Naive thymus-derived CD4-positive, alpha-beta T cell (primary cell): Measurements from ENCODE around the gene TRIP11. TPM values are rescaled to one million over a fixed set of nuclear protein-coding genes. Genes with fewer than 3 reads are reported as not detected.
A peak's percentile ranks its signal among the peaks of the same experiment; 100 is the strongest.

ENCODE experiments used
- ATAC-seq: fragments of 150-1000 bp; cut with Tn5 transposase; 2 replicates; pipeline ENCODE4 v1.10.0; 2021; ENCODE audit warnings: mild to moderate bottlenecking, moderate library complexity
- CTCF ChIA-PET: fragments of 350-600 bp; sonication (Branson Sonifier 250); formaldehyde crosslinking; loops from one replicate; lab custom pipeline; 2021; ENCODE audit warnings: antibody characterized with exemption; lab: Charles Lee
- POLR2A ChIA-PET: fragments of 350-600 bp; sonication (Branson Sonifier 250); formaldehyde crosslinking; loops from one replicate; lab custom pipeline; 2021; ENCODE audit warnings: antibody characterized with exemption, inconsistent platforms; lab: Charles Lee
- DNase-seq, 9 donors: peaks; one replicate each; pipeline versions ENCODE4 v3.0.0 to v3.0.0-alpha.2; 2020 to 2022; ENCODE audit warnings: mixed read lengths in 1 of 9
- H3K27ac ChIP-seq: one replicate; pipeline ENCODE4 v1.7.0; 2013; ENCODE audit warnings: mild to moderate bottlenecking, low read depth, low read length, moderate library complexity
- H3K27me3 ChIP-seq, 2 donors: one replicate each; pipeline ENCODE4 v1.7.0; 2013; ENCODE audit warnings: low read length in 2 of 2, mild to moderate bottlenecking in 2 of 2, moderate library complexity in 2 of 2; ENCODE audit not compliant: control insufficient read depth in 2 of 2, insufficient read depth in 2 of 2
- H3K36me3 ChIP-seq, 3 experiments: 1 replicate in 2 of 3; 2 replicates in 1 of 3; pipeline ENCODE4 v1.7.0; 2013; ENCODE audit warnings: low read length in 3 of 3, mild to moderate bottlenecking in 3 of 3, moderate library complexity in 1 of 3; ENCODE audit not compliant: insufficient read depth in 3 of 3, control insufficient read depth in 2 of 3
- H3K4me1 ChIP-seq, 2 donors: one replicate each; pipeline ENCODE4 v1.7.0; 2013; ENCODE audit warnings: low read length in 2 of 2, mild to moderate bottlenecking in 2 of 2, moderate library complexity in 1 of 2; ENCODE audit not compliant: control insufficient read depth in 2 of 2, insufficient read depth in 2 of 2
- H3K4me3 ChIP-seq: 2 replicates; pipeline ENCODE4 v1.7.0; 2013; ENCODE audit warnings: mild to moderate bottlenecking, low read length
- H3K9me3 ChIP-seq, 3 experiments: 1 replicate in 2 of 3; 2 replicates in 1 of 3; pipeline ENCODE4 v1.7.0; 2013; ENCODE audit warnings: low read length in 3 of 3; ENCODE audit not compliant: control insufficient read depth in 2 of 3
- H3K27ac Mint-ChIP-seq, 9 donors: one replicate each; pipeline ENCODE4 v1.8.0; 2020 to 2022; ENCODE audit warnings: mixed read lengths in 9 of 9, mild to moderate bottlenecking in 8 of 9, moderate library complexity in 5 of 9, inconsistent platforms in 2 of 9
- H3K27me3 Mint-ChIP-seq, 5 donors: one replicate each; pipeline ENCODE4 v1.8.0; 2021 to 2022; ENCODE audit warnings: mixed read lengths in 5 of 5, mild to moderate bottlenecking in 1 of 5
- H3K36me3 Mint-ChIP-seq, 5 donors: one replicate each; pipeline ENCODE4 v1.8.0; 2020 to 2022; ENCODE audit warnings: mixed read lengths in 5 of 5, mild to moderate bottlenecking in 3 of 5, inconsistent platforms in 1 of 5
- H3K4me1 Mint-ChIP-seq, 7 donors: one replicate each; pipeline ENCODE4 v1.8.0; 2020 to 2022; ENCODE audit warnings: mixed read lengths in 7 of 7, mild to moderate bottlenecking in 3 of 7, inconsistent platforms in 1 of 7
- H3K4me3 Mint-ChIP-seq, 10 donors: one replicate each; pipeline ENCODE4 v1.8.0; 2020 to 2022; ENCODE audit warnings: mild to moderate bottlenecking in 10 of 10, mixed read lengths in 10 of 10, moderate library complexity in 6 of 10, inconsistent platforms in 2 of 10
- H3K9me3 Mint-ChIP-seq, 11 donors: one replicate each; pipeline ENCODE4 v1.8.0; 2020 to 2022; ENCODE audit warnings: mixed read lengths in 11 of 11, mild to moderate bottlenecking in 4 of 11, inconsistent platforms in 1 of 11, moderate library complexity in 1 of 11
- intact Hi-C, 2 donors: fragments of 100-400 bp; cut with micrococcal nuclease; formaldehyde crosslinking; loops; one replicate each; pipeline ENCODE4 v1.15.1; 2023
- polyA plus RNA-seq, 2 donors: library from polyadenylated mRNA; unstranded; fragments of 300-500 nt; fragmentation: Illumina TruSeq; gene quantifications; one replicate each; pipeline ENCODE4 v1.2.3, GENCODE V29; 2021
- total RNA-seq, 6 experiments: library from RNA in 5 of 6; stranded (reverse) in 5 of 6; gene quantifications; 1 replicate in 5 of 6; 2 replicates in 1 of 6; pipeline ENCODE4 v1.2.3 and lab custom pipeline; 2021 to 2026

Gene TRIP11
- total and polyA plus RNA-seq, 7 experiments from 2014 or later: 34.1 to 74.8 (median 58.4) TPM

- H3K4me3 Mint-ChIP-seq: no peak overlapping the region
- no peak overlapping the region for H3K27ac ChIP-seq
- peaks cover 3 to 28% (median 10%) of the 10 kb centered on the region in 3 experiments for H3K36me3 ChIP-seq
- no peaks in the 10 kb centered on the region for H3K27me3 Mint-ChIP-seq
- H3K27me3 ChIP-seq: no peaks in the 10 kb centered on the region
- ATAC-seq: no peak
- H3K9me3 ChIP-seq: no peaks in the 10 kb centered on the region
- H3K4me3 ChIP-seq: no peak overlapping the region
- POLR2A ChIA-PET: no interaction called here
- no peaks in the 10 kb centered on the region for H3K4me1 ChIP-seq
- no peak overlapping the region for H3K27ac Mint-ChIP-seq
- H3K4me1 Mint-ChIP-seq: peaks cover 3 to 26% (median 13%) of the 10 kb centered on the region in 7 donors
- no peak for DNase-seq
- H3K36me3 Mint-ChIP-seq: peaks cover 0 to 17% (median 12%) of the 10 kb centered on the region in 5 donors
- CTCF ChIA-PET: no interaction called here
- intact Hi-C loops: no loop called here
- H3K9me3 Mint-ChIP-seq: no peaks in the 10 kb centered on the region
These were observed 18.3 kb downstream of the TRIP11 start for GRCh38 chr14:92021523-92021922.

- ChIA-PET POLR2A (no interaction called here), CTCF (interaction anchor here (0.6 kb wide), 1 partner anchor 423 kb away, joined by 3 read pairs; no protein-coding TSS in a partner anchor)
- Histone ChIP-seq H3K4me3 (no peak overlapping the region), H3K36me3 (peaks cover 11 to 50% (median 18%) of the 10 kb centered on the region in 3 experiments), H3K27me3 (no peaks in the 10 kb centered on the region), H3K9me3 (no peaks in the 10 kb centered on the region), H3K27ac (no peak overlapping the region), H3K4me1 (no peaks in the 10 kb centered on the region)
- Mint-ChIP-seq H3K4me1 (peaks cover 3 to 22% (median 13%) of the 10 kb centered on the region in 7 donors), H3K27me3 (no peaks in the 10 kb centered on the region), H3K9me3 (no peaks in the 10 kb centered on the region), H3K4me3 (no peak overlapping the region), H3K27ac (peak overlapping the region in 1 of 9 donors; percentile 21), H3K36me3 (peaks cover 0 to 43% (median 35%) of the 10 kb centered on the region in 5 donors)
- intact Hi-C loops: no loop called here
- DNase-seq (no peak), ATAC-seq (no peak)
These were observed 25.8 kb downstream of the TRIP11 start for GRCh38 chr14:92014040-92014439.

- Mint-ChIP-seq H3K4me1 (peaks cover 5 to 21% (median 18%) of the 10 kb centered on the region in 7 donors), H3K36me3 (peaks cover 4 to 55% (median 42%) of the 10 kb centered on the region in 5 donors), H3K4me3 (peak overlapping the region in 1 of 10 donors; percentile 12), H3K27me3 (no peaks in the 10 kb centered on the region), H3K9me3 (no peaks in the 10 kb centered on the region), H3K27ac (peak overlapping the region in 5 of 9 donors; percentile 2 to 82 (median 8))
- H3K9me3 ChIP-seq: no peaks in the 10 kb centered on the region
- ATAC-seq: no peak
- H3K27ac ChIP-seq: no peak overlapping the region
- H3K4me3 ChIP-seq: no peak overlapping the region
- no peaks in the 10 kb centered on the region for H3K4me1 ChIP-seq
- ChIA-PET CTCF (interaction anchor here (0.9 kb wide), 2 partner anchors 15 to 501 kb away, joined by 3 read pairs; no protein-coding TSS in a partner anchor), POLR2A (interaction anchor here (0.6 to 1.1 kb wide), 2 partner anchors 28 to 205 kb away, joined by 3 to 5 read pairs; partner anchors contain the start of gene TRIP11)
- H3K27me3 ChIP-seq: no peaks in the 10 kb centered on the region
- DNase-seq: no peak
- peaks cover 11 to 60% (median 14%) of the 10 kb centered on the region in 3 experiments for H3K36me3 ChIP-seq
- intact Hi-C loops: no loop called here
These were observed 27.6 kb downstream of the TRIP11 start for GRCh38 chr14:92012121-92012748.

- Histone ChIP-seq H3K27me3 (no peaks in the 10 kb centered on the region), H3K4me1 (peaks cover 0 to 5% of the 10 kb centered on the region in 2 donors), H3K4me3 (no peak overlapping the region), H3K36me3 (peaks cover 0 to 50% (median 5%) of the 10 kb centered on the region in 3 experiments), H3K27ac (no peak overlapping the region), H3K9me3 (no peaks in the 10 kb centered on the region)
- peak overlapping the region in 1 of 9 donors; percentile 23 for H3K27ac Mint-ChIP-seq
- H3K4me1 Mint-ChIP-seq: peaks cover 9 to 27% (median 22%) of the 10 kb centered on the region in 7 donors
- POLR2A ChIA-PET: interaction anchor here (1.0 kb wide), 1 partner anchor 29 kb away, joined by 4 read pairs; the partner anchor contains the start of gene TRIP11
- H3K27me3 Mint-ChIP-seq: no peaks in the 10 kb centered on the region
- CTCF ChIA-PET: interaction anchor here (1.2 kb wide), 1 partner anchor 14 kb away, joined by 4 read pairs; no protein-coding TSS in a partner anchor
- intact Hi-C loops: no loop called here
- peaks cover 4 to 49% (median 37%) of the 10 kb centered on the region in 5 donors for H3K36me3 Mint-ChIP-seq
- H3K9me3 Mint-ChIP-seq: no peaks in the 10 kb centered on the region
- DNase-seq (no peak), ATAC-seq (no peak)
- H3K4me3 Mint-ChIP-seq: no peak overlapping the region
These were observed 29.2 kb downstream of the TRIP11 start for GRCh38 chr14:92010644-92011043.

GRCh38 chr14:92009604-92010003 is 30.3 kb downstream of the TRIP11 start:
- POLR2A ChIA-PET: interaction anchor here (0.6 kb wide), 1 partner anchor 842 kb away, joined by 6 read pairs; no protein-coding TSS in a partner anchor
- intact Hi-C loops: loop anchor here in 1 of 2 donors (5.0 to 10.0 kb wide), 2 partner anchors 33 to 295 kb away; partner anchors contain the start of gene TRIP11

GRCh38 chr14:92005019-92005418 is 34.8 kb downstream of the TRIP11 start:
- Histone ChIP-seq H3K9me3 (no peaks in the 10 kb centered on the region), H3K4me3 (no peak overlapping the region), H3K27ac (peak overlapping the region; percentile 52), H3K4me1 (peaks cover 0 to 30% of the 10 kb centered on the region in 2 donors), H3K36me3 (peaks cover 0 to 16% (median 0%) of the 10 kb centered on the region in 3 experiments), H3K27me3 (no peaks in the 10 kb centered on the region)
- H3K27ac Mint-ChIP-seq: peak overlapping the region in 8 of 9 donors; percentile 74 to 95 (median 88)
- no peaks in the 10 kb centered on the region for H3K27me3 Mint-ChIP-seq
- ATAC-seq: peak; percentile 79
- peaks cover 4 to 40% (median 20%) of the 10 kb centered on the region in 5 donors for H3K36me3 Mint-ChIP-seq
- peak overlapping the region; percentile 1 to 88 (median 74) for H3K4me3 Mint-ChIP-seq
- H3K9me3 Mint-ChIP-seq: no peaks in the 10 kb centered on the region
- ChIA-PET CTCF (interaction anchor here (0.8 to 2.3 kb wide), 2 partner anchors 8 to 93 kb away, joined by 4 to 14 read pairs; no protein-coding TSS in a partner anchor), POLR2A (interaction anchor here (1.0 to 4.3 kb wide), 2 partner anchors 33 to 35 kb away, joined by 4 to 18 read pairs; partner anchors contain the start of gene TRIP11)
- H3K4me1 Mint-ChIP-seq: peaks cover 25 to 53% (median 48%) of the 10 kb centered on the region in 7 donors
- DNase-seq: peak in 6 of 9 donors; percentile 37 to 68 (median 59)
- intact Hi-C loops: loop anchor here in 1 of 2 donors (2.0 to 10.0 kb wide), 3 partner anchors 14 to 290 kb away; partner anchors contain the start of gene TRIP11

More at GRCh38 chr14:92009604-92010003, 30.3 kb downstream of the TRIP11 start:
- ATAC-seq (no peak), DNase-seq (no peak)
- Histone ChIP-seq H3K9me3 (no peaks in the 10 kb centered on the region), H3K27me3 (no peaks in the 10 kb centered on the region), H3K4me3 (no peak overlapping the region), H3K36me3 (peaks cover 0 to 41% (median 5%) of the 10 kb centered on the region in 3 experiments), H3K27ac (no peak overlapping the region), H3K4me1 (peaks cover 0 to 14% of the 10 kb centered on the region in 2 donors)
- H3K4me3 Mint-ChIP-seq: no peak overlapping the region
- peaks cover 4 to 48% (median 43%) of the 10 kb centered on the region in 5 donors for H3K36me3 Mint-ChIP-seq
- CTCF ChIA-PET: interaction anchor here (1.2 kb wide), 1 partner anchor 13 kb away, joined by 4 read pairs; no protein-coding TSS in a partner anchor
- peaks cover 16 to 37% (median 32%) of the 10 kb centered on the region in 7 donors for H3K4me1 Mint-ChIP-seq
- no peaks in the 10 kb centered on the region for H3K27me3 Mint-ChIP-seq
- no peaks in the 10 kb centered on the region for H3K9me3 Mint-ChIP-seq
- H3K27ac Mint-ChIP-seq: peak overlapping the region in 3 of 9 donors; percentile 33 to 51 (median 46)
